HepG2 (cell line): Measurements from ENCODE around the gene KATNB1. TPM values are rescaled to one million over a fixed set of nuclear protein-coding genes. Genes with fewer than 3 reads are reported as not detected.
A peak's percentile ranks its signal among the peaks of the same experiment; 100 is the strongest.

ENCODE experiments used
- ARID4A ChIP-seq: sonication (generic); formaldehyde crosslinking; IDR thresholded peaks from 2 replicates; pipeline ENCODE4 v1.5.0; 2020; ENCODE audit warnings: mild to moderate bottlenecking, missing genetic modification reagents, borderline replicate concordance
- BATF2 ChIP-seq: sonication (generic); formaldehyde crosslinking; IDR thresholded peaks from 2 replicates; pipeline ENCODE4 v1.8.0; 2022; ENCODE audit warnings: mild to moderate bottlenecking, missing genetic modification reagents, moderate library complexity
- ETV5 ChIP-seq: IDR thresholded peaks from 2 replicates; pipeline ENCODE4 v1.6.1; 2018; ENCODE audit warnings: missing biosample characterization, missing genetic modification reagents, inconsistent platforms, borderline replicate concordance
- GPN1 ChIP-seq: sonication (generic); formaldehyde crosslinking; IDR thresholded peaks from 2 replicates; pipeline ENCODE4 v1.5.1; 2020; ENCODE audit warnings: missing genetic modification reagents, borderline replicate concordance
- GZF1 ChIP-seq: sonication (generic); formaldehyde crosslinking; IDR thresholded peaks from 2 replicates; pipeline ENCODE4 v1.5.1; 2020; ENCODE audit warnings: mild to moderate bottlenecking, missing genetic modification reagents
- HNRNPH1 ChIP-seq: fragments of 200-400 bp; formaldehyde crosslinking; optimal IDR thresholded peaks from 2 replicates; pipeline ENCODE3; 2017; ENCODE audit warnings: mild to moderate bottlenecking, low read depth, low read length
- RBAK ChIP-seq: sonication (generic); formaldehyde crosslinking; IDR thresholded peaks from 2 replicates; pipeline ENCODE4 v1.5.1; 2020; ENCODE audit warnings: mild to moderate bottlenecking, missing genetic modification reagents
- REPIN1 ChIP-seq: sonication (generic); formaldehyde crosslinking; IDR thresholded peaks from 2 replicates; pipeline ENCODE4 v1.8.0; 2022; ENCODE audit warnings: missing genetic modification reagents, low read depth, mild to moderate bottlenecking, borderline replicate concordance
- RFX5 ChIP-seq: IDR thresholded peaks from 2 replicates; pipeline ENCODE4 v1.6.1; 2011; ENCODE audit warnings: low read depth, low read length, improper control_type of control experiment
- SNAI1 ChIP-seq: sonication (generic); formaldehyde crosslinking; IDR thresholded peaks from 2 replicates; pipeline ENCODE4 v1.5.0; 2020; ENCODE audit warnings: mild to moderate bottlenecking, missing genetic modification reagents, borderline replicate concordance
- SOX5 ChIP-seq: IDR thresholded peaks from 2 replicates; pipeline ENCODE4 v1.6.1; 2016; ENCODE audit warnings: borderline replicate concordance
- SYNCRIP ChIP-seq: fragments of 200-400 bp; formaldehyde crosslinking; IDR thresholded peaks from 2 replicates; pipeline ENCODE4 v1.6.1; 2018; ENCODE audit warnings: mild to moderate bottlenecking, low read depth, low read length; ENCODE audit not compliant: insufficient read depth
- ZHX2 ChIP-seq, 2 experiments: sonication (generic) in 1 of 2; formaldehyde crosslinking in 1 of 2; IDR thresholded peaks; 2 replicates each; pipeline versions ENCODE4 v1.6.1 to v1.9.0; 2014 to 2022; ENCODE audit warnings: antibody characterized with exemption in 1 of 2, borderline replicate concordance in 1 of 2, inconsistent platforms in 1 of 2, low read depth in 1 of 2, missing genetic modification reagents in 1 of 2
- ZNF263 ChIP-seq: sonication (generic); formaldehyde crosslinking; IDR thresholded peaks from 2 replicates; pipeline ENCODE4 v1.4.0; 2020; ENCODE audit warnings: missing genetic modification reagents
- polyA plus RNA-seq, 8 experiments: library from polyadenylated mRNA; depleted of rRNA in 3 of 8; stranded (reverse) in 7 of 8; unstranded in 1 of 8; fragments of >200 nt; fragmentation: Illumina TruSeq in 4 of 8; extraction: Trizol in 4 of 8; gene quantifications; 2 replicates each; pipeline versions ENCODE4 v1.2.1 to v1.2.3, GENCODE V29; 2011 to 2016; ENCODE audit warnings: low read depth in 4 of 8, missing spikeins in 1 of 8, mixed read lengths in 1 of 8; ENCODE audit not compliant: insufficient read depth in 1 of 8
- total RNA-seq, 5 experiments: library from RNA; depleted of rRNA; stranded (reverse); fragments of >200 nt; fragmentation: Illumina TruSeq; extraction: Trizol; gene quantifications; 2 replicates each; pipeline ENCODE4 v1.2.3, GENCODE V29; 2016; ENCODE audit warnings: low read depth in 1 of 5
- TF ChIP-seq, protein P1 (sequence below): conservative IDR thresholded peaks from 2 replicates; pipeline ENCODE4 v1.6.1; 2018; ENCODE audit warnings: missing genetic modification reagents

Gene KATNB1
- total and polyA plus RNA-seq, 2 of the 13 experiments (the other 11 are each of a cell fraction or from before 2014, with no cell fraction given) = 31.5 to 43.5 TPM

GRCh38 chr16:57797526-57798266 is 62.1 kb downstream of the KATNB1 start (continued):
- 0 out of 2 replicates have a peak, but pooled peaks have one; percentile 35 for TF ChIP-seq ZHX2 (IDR thresholded peaks at IDR 0.05; ENCODE audit: low read depth)
- TF ChIP-seq ZHX2 (CRISPR knock-in tag; IDR thresholded peaks at IDR 0.05; ENCODE audit: borderline replicate concordance) = no peak
- peak; percentile 16; the same call in 1 of the 2 replicates for TF ChIP-seq RBAK (CRISPR knock-in tag)
- TF ChIP-seq RFX5 = 0 out of 2 replicates have a peak, but pooled peaks have one; percentile 9
- no peak for TF ChIP-seq GPN1 (CRISPR knock-in tag)
- TF ChIP-seq REPIN1 (CRISPR knock-in tag) = peak; percentile 71; the same call in 1 of the 2 replicates
- TF ChIP-seq SOX5 = peak; percentile 17; the same call in 1 of the 2 replicates
- TF ChIP-seq ZNF263 (CRISPR knock-in tag) = peak; percentile 5; the same call in 1 of the 2 replicates
- TF ChIP-seq ARID4A (CRISPR knock-in tag) = peak; percentile 95
- TF ChIP-seq HNRNPH1 = no peak
- TF ChIP-seq SNAI1 (CRISPR knock-in tag) = peak; percentile 66; the same call in 1 of the 2 replicates
- no peak for TF ChIP-seq SYNCRIP
- peak; percentile 75 for TF ChIP-seq GZF1 (CRISPR knock-in tag)
- TF ChIP-seq, protein P1, sequence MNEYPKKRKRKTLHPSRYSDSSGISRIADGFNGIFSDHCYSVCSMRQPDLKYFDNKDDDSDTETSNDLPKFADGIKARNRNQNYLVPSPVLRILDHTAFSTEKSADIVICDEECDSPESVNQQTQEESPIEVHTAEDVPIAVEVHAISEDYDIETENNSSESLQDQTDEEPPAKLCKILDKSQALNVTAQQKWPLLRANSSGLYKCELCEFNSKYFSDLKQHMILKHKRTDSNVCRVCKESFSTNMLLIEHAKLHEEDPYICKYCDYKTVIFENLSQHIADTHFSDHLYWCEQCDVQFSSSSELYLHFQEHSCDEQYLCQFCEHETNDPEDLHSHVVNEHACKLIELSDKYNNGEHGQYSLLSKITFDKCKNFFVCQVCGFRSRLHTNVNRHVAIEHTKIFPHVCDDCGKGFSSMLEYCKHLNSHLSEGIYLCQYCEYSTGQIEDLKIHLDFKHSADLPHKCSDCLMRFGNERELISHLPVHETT = 0 out of 2 replicates have a peak, but pooled peaks have one; percentile 54
- TF ChIP-seq ETV5 (CRISPR knock-in tag) = peak; percentile 61; the same call in 1 of the 2 replicates
- TF ChIP-seq BATF2 = no peak
